ENCODE data around the gene GRM2.

The GRM2 gene

GRCh38 chr3:51705276-51706020 is 1.4 kb upstream of the GRM2 start:
- DNase-seq (ENCODE audit: low spot score), result no peak

- no peak for DNase-seq (ENCODE audit: low spot score)
Measured at GRCh38 chr3:51706021-51706485, 815 bp upstream of the GRM2 start.

GRCh38 chr3:51708216-51708845 is 1.5 kb downstream of the GRM2 start:
- no peak for DNase-seq (ENCODE audit: low spot score)

GRCh38 chr3:51709004-51709420 is 2.1 kb downstream of the GRM2 start:
- DNase-seq (ENCODE audit: low spot score), result no peak

GRCh38 chr3:51709675-51710074 is 2.8 kb downstream of the GRM2 start:
- DNase-seq (ENCODE audit: low spot score), result no peak

- DNase-seq (ENCODE audit: low spot score), result no peak
Measured at GRCh38 chr3:51710631-51711351, 3.9 kb downstream of the GRM2 start.

- DNase-seq (ENCODE audit: low spot score), result no peak
Measured at GRCh38 chr3:51711352-51712037, 4.6 kb downstream of the GRM2 start.

- DNase-seq (ENCODE audit: low spot score), result no peak
Measured at GRCh38 chr3:51712038-51712420, 5.2 kb downstream of the GRM2 start.

- no peak for DNase-seq (ENCODE audit: low spot score)
Measured at GRCh38 chr3:51712511-51712931, 5.7 kb downstream of the GRM2 start.

- DNase-seq (ENCODE audit: low spot score), result no peak
Measured at GRCh38 chr3:51712963-51713362, 6.1 kb downstream of the GRM2 start.

- DNase-seq (ENCODE audit: low spot score), result no peak
Measured at GRCh38 chr3:51715231-51715976, 8.5 kb downstream of the GRM2 start.

GRCh38 chr3:51715977-51716294 is 9.1 kb downstream of the GRM2 start:
- DNase-seq (ENCODE audit: low spot score), result no peak

- DNase-seq (ENCODE audit: low spot score), result no peak
Measured at GRCh38 chr3:51716805-51717204, 9.9 kb downstream of the GRM2 start.

- no peak for DNase-seq (ENCODE audit: low spot score)
Measured at GRCh38 chr3:51717446-51717845, 10.6 kb downstream of the GRM2 start.

GRCh38 chr3:51717947-51718346 is 11.1 kb downstream of the GRM2 start:
- no peak for DNase-seq (ENCODE audit: low spot score)

- peak; percentile 80 for DNase-seq (ENCODE audit: low spot score)
Measured at GRCh38 chr3:51718547-51719409, 11.9 kb downstream of the GRM2 start.

GRCh38 chr3:51719410-51720025 is 12.7 kb downstream of the GRM2 start:
- DNase-seq (ENCODE audit: low spot score), result no peak

- no peak for DNase-seq (ENCODE audit: low spot score)
Measured at GRCh38 chr3:51720292-51721061, 13.6 kb downstream of the GRM2 start.

GRCh38 chr3:51721062-51721745 is 14.3 kb downstream of the GRM2 start:
- no peak for DNase-seq (ENCODE audit: low spot score)
